H1 (cell line): ENCODE data around the gene ATP7A. TPM values are rescaled to one million over a fixed set of nuclear protein-coding genes. Genes with fewer than 3 reads are reported as not detected.

Source experiments
- CTCF ChIA-PET: fragments of 300-600 bp; sonication (Branson Sonifier 250); formaldehyde crosslinking; loops from one replicate; lab custom pipeline; 2021; ENCODE audit not compliant: partially characterized antibody; lab: Charles Lee
- POLR2A ChIA-PET: fragments of 300-600 bp; sonication (Branson Sonifier 250); formaldehyde crosslinking; loops from one replicate; lab custom pipeline; 2021; ENCODE audit warnings: inconsistent platforms; ENCODE audit not compliant: partially characterized antibody; lab: Charles Lee
- DNase-seq, 2 experiments: peaks; one replicate each; pipeline versions ENCODE4 v3.0.0 to v3.0.0-alpha.2; 2010 to 2022; ENCODE audit warnings: low spot score in 2 of 2, low read depth in 1 of 2, mixed read lengths in 1 of 2
- FAIRE-seq: peaks from 2 replicates; lab custom pipeline; 2011; peaks lifted over from hg19 to GRCh38; lab: Jason Lieb, UNC
- H2AFZ ChIP-seq: 2 replicates; pipeline ENCODE4 v1.8.1; 2012; ENCODE audit warnings: low read length, inconsistent platforms
- H2AK5ac ChIP-seq: 2 replicates; pipeline ENCODE4 v1.6.1; 2013; ENCODE audit warnings: low read depth, low read length
- H2BK120ac ChIP-seq: replicated peaks from 2 replicates; pipeline ENCODE3; 2013; ENCODE audit warnings: low read depth, low read length, inconsistent platforms
- H2BK12ac ChIP-seq: 2 replicates; pipeline ENCODE4 v1.6.1; 2013; ENCODE audit warnings: low read depth, low read length
- H2BK15ac ChIP-seq: 2 replicates; pipeline ENCODE4 v1.6.1; 2013; ENCODE audit warnings: low read length
- H2BK20ac ChIP-seq: 2 replicates; pipeline ENCODE4 v1.6.1; 2013; ENCODE audit warnings: low read length
- H2BK5ac ChIP-seq: 2 replicates; pipeline ENCODE4 v1.6.1; 2013; ENCODE audit warnings: low read depth, low read length
- H3K14ac ChIP-seq: 2 replicates; pipeline ENCODE4 v1.6.1; 2013; ENCODE audit warnings: inconsistent platforms; ENCODE audit not compliant: insufficient read length
- H3K18ac ChIP-seq: 2 replicates; pipeline ENCODE4 v1.6.1; 2013; ENCODE audit warnings: low read length; ENCODE audit errors: extremely low read depth
- H3K23ac ChIP-seq: 2 replicates; pipeline ENCODE4 v1.6.1; 2013; ENCODE audit warnings: inconsistent platforms; ENCODE audit not compliant: insufficient read length
- H3K23me2 ChIP-seq: 2 replicates; pipeline ENCODE4 v1.6.1; 2013; ENCODE audit warnings: low read depth, low read length
- H3K27ac ChIP-seq: 2 replicates; pipeline ENCODE4 v1.6.1; 2011; ENCODE audit warnings: low read depth, low read length, inconsistent platforms
- H3K27me3 ChIP-seq, 4 experiments: replicated peaks in 1 of 4; 1 replicate in 1 of 4; 2 replicates in 3 of 4; pipeline versions ENCODE4 v1.6.1 to v1.8.1; 2011 to 2013; ENCODE audit warnings: low read length in 3 of 4, mild to moderate bottlenecking in 3 of 4, inconsistent platforms in 2 of 4, mixed read lengths in 2 of 4, moderate library complexity in 1 of 4; ENCODE audit not compliant: control insufficient read depth in 3 of 4, insufficient read depth in 3 of 4; ENCODE audit errors: extremely low read depth in 1 of 4
- H3K36me3 ChIP-seq, 4 experiments: 2 replicates each; pipeline versions ENCODE4 v1.6.1 to v1.8.1; 2011 to 2013; ENCODE audit warnings: mild to moderate bottlenecking in 4 of 4, low read length in 3 of 4, moderate library complexity in 2 of 4, control low read depth in 1 of 4, inconsistent platforms in 1 of 4; ENCODE audit not compliant: insufficient read depth in 4 of 4, control insufficient read depth in 2 of 4
- H3K4ac ChIP-seq: replicated peaks from 2 replicates; pipeline ENCODE3; 2013; ENCODE audit warnings: low read length, low read depth, mixed read lengths, inconsistent platforms; ENCODE audit not compliant: insufficient read length
- H3K4me1 ChIP-seq, 4 experiments: replicated peaks in 1 of 4; 1 replicate in 1 of 4; 2 replicates in 3 of 4; pipeline versions ENCODE4 v1.6.1 to v1.8.1; 2011 to 2013; ENCODE audit warnings: low read length in 3 of 4, inconsistent platforms in 2 of 4, mixed read lengths in 1 of 4; ENCODE audit not compliant: insufficient read depth in 4 of 4, control insufficient read depth in 3 of 4
- H3K4me2 ChIP-seq, 2 experiments: 2 replicates each; pipeline versions ENCODE4 v1.6.1 to v1.8.1; 2011 to 2013; ENCODE audit warnings: low read depth in 2 of 2, low read length in 2 of 2, control low read depth in 1 of 2, inconsistent platforms in 1 of 2, mild to moderate bottlenecking in 1 of 2; ENCODE audit not compliant: insufficient read depth in 1 of 2
- H3K4me3 ChIP-seq, 4 experiments: fragments of 200-600, 300-600 bp in 1 of 4; sonication (generic), shearing (Covaris generic), sonication (Bioruptor Twin) in 1 of 4; 2 replicates each; pipeline versions ENCODE4 v1.5.1 to v1.8.1; 2011 to 2016; ENCODE audit warnings: low read length in 4 of 4, low read depth in 3 of 4, control low read depth in 2 of 4, inconsistent platforms in 2 of 4, mild to moderate bottlenecking in 2 of 4, mixed read lengths in 1 of 4, moderate library complexity in 1 of 4; ENCODE audit not compliant: insufficient read depth in 2 of 4; ENCODE audit errors: extremely low read depth in 1 of 4
- H3K56ac ChIP-seq: replicated peaks from 2 replicates; pipeline ENCODE3; 2013; ENCODE audit warnings: low read depth, mild to moderate bottlenecking, mixed read lengths, low read length, inconsistent platforms; ENCODE audit not compliant: insufficient read length
- H3K79me1 ChIP-seq: 2 replicates; pipeline ENCODE4 v1.6.1; 2013; ENCODE audit warnings: low read depth, low read length, control low read depth
- H3K79me2 ChIP-seq, 2 experiments: 2 replicates each; pipeline versions ENCODE4 v1.6.1 to v1.8.1; 2012 to 2013; ENCODE audit warnings: low read length in 2 of 2, mild to moderate bottlenecking in 2 of 2, inconsistent platforms in 1 of 2; ENCODE audit not compliant: insufficient read depth in 2 of 2, control insufficient read depth in 1 of 2
- H3K9ac ChIP-seq, 4 experiments: replicated peaks in 1 of 4; 1 replicate in 1 of 4; 2 replicates in 3 of 4; pipeline versions ENCODE4 v1.6.1 to v1.8.1; 2011 to 2013; ENCODE audit warnings: low read depth in 3 of 4, low read length in 3 of 4, control low read depth in 2 of 4, mild to moderate bottlenecking in 2 of 4, moderate library complexity in 2 of 4, inconsistent platforms in 1 of 4; ENCODE audit errors: extremely low read depth in 1 of 4
- H3K9me3 ChIP-seq, 2 experiments: 2 replicates each; pipeline versions ENCODE4 v1.6.1 to v1.8.1; 2012 to 2013; ENCODE audit warnings: mild to moderate bottlenecking in 2 of 2, moderate library complexity in 2 of 2, control low read depth in 1 of 2, inconsistent platforms in 1 of 2, low read depth in 1 of 2, low read length in 1 of 2, mixed read lengths in 1 of 2; ENCODE audit not compliant: insufficient read depth in 2 of 2
- H4K20me1 ChIP-seq, 2 experiments: replicated peaks in 1 of 2; 2 replicates each; pipeline versions ENCODE3 to v1.8.1; 2011 to 2013; ENCODE audit warnings: inconsistent platforms in 2 of 2, low read length in 2 of 2, mild to moderate bottlenecking in 1 of 2; ENCODE audit not compliant: insufficient read depth in 2 of 2, control insufficient read depth in 1 of 2
- H4K5ac ChIP-seq: 2 replicates; pipeline ENCODE4 v1.6.1; 2013; ENCODE audit warnings: low read length, low read depth, mixed read lengths, inconsistent platforms; ENCODE audit not compliant: insufficient read length
- H4K8ac ChIP-seq: 2 replicates; pipeline ENCODE4 v1.8.0; 2013; ENCODE audit warnings: mild to moderate bottlenecking, moderate library complexity, low read length, inconsistent platforms; ENCODE audit not compliant: insufficient read depth; ENCODE audit errors: extremely low read depth
- H4K91ac ChIP-seq: replicated peaks from 2 replicates; pipeline ENCODE3; 2013; ENCODE audit warnings: low read length, mixed read lengths, inconsistent platforms; ENCODE audit not compliant: insufficient read length
- CHD2 ChIP-seq: IDR thresholded peaks from 2 replicates; pipeline ENCODE4 v1.6.1; 2012; ENCODE audit warnings: low read length, improper control_type of control experiment
- KDM4A ChIP-seq: IDR thresholded peaks from one replicate; pipeline ENCODE4 v1.7.1; 2012; ENCODE audit warnings: low read depth, mild to moderate bottlenecking, moderate library complexity, low read length, inconsistent platforms; ENCODE audit not compliant: severe bottlenecking
- NRF1 ChIP-seq: IDR thresholded peaks from 2 replicates; pipeline ENCODE4 v1.6.1; 2011; ENCODE audit warnings: mild to moderate bottlenecking, low read depth, low read length, improper control_type of control experiment
- PHF8 ChIP-seq: fragments of 200-600 bp; sonication (generic); conservative IDR thresholded peaks from 2 replicates; pipeline ENCODE4 v1.7.1; 2012; ENCODE audit warnings: low read depth, mild to moderate bottlenecking, inconsistent platforms, low read length, moderate library complexity
- RXRA ChIP-seq: IDR thresholded peaks from 2 replicates; pipeline ENCODE4 v1.6.1; 2011; ENCODE audit warnings: low read depth, mild to moderate bottlenecking, low read length, moderate library complexity; ENCODE audit not compliant: insufficient read depth
- SRF ChIP-seq: IDR thresholded peaks from 2 replicates; pipeline ENCODE4 v1.6.1; 2011; ENCODE audit warnings: mild to moderate bottlenecking, low read depth, low read length, moderate library complexity
- TEAD4 ChIP-seq: IDR thresholded peaks from 2 replicates; pipeline ENCODE4 v1.6.1; 2012; ENCODE audit warnings: low read depth, low read length, inconsistent platforms, mixed read lengths
- WGBS, 2 experiments: shearing (Covaris generic) in 1 of 2; methylation state at CpG; one replicate each; pipeline versions ENCODE4 v1.1.6 to v1.1.7; 2013 to 2015; ENCODE audit warnings: low lambda C conversion rate in 2 of 2, mixed read lengths in 2 of 2, inconsistent platforms in 1 of 2, low coverage in 1 of 2, missing lambda C conversion rate in 1 of 2; ENCODE audit not compliant: insufficient replicate concordance in 2 of 2, insufficient coverage in 1 of 2, insufficient read length in 1 of 2; ENCODE audit errors: extremely low coverage in 1 of 2, missing lambda C conversion rate in 1 of 2; 5-methylcytosine and 5-hydroxymethylcytosine counted together
- polyA plus RNA-seq, 7 experiments: library from polyadenylated mRNA; depleted of rRNA in 3 of 7; stranded (reverse) in 5 of 7; unstranded in 2 of 7; fragments of >200 nt in 5 of 7; fragments of 200-250 nt in 2 of 7; gene quantifications; 1 replicate in 5 of 7; 2 replicates in 1 of 7; 4 replicates in 1 of 7; pipeline versions ENCODE4 v1.2.1 to v1.2.3, GENCODE V29; 2011 to 2013; ENCODE audit warnings: missing spikeins in 2 of 7, mixed read lengths in 2 of 7
- total RNA-seq: library from RNA; stranded (reverse); fragmentation: NEBNext Ultra II Directional; extraction: Animal tissue kit (Norgen Biotek cat#: 25700); gene quantifications from 2 replicates; pipeline ENCODE4 v1.2.1, GENCODE V29; 2021

The ATP7A gene
- total and polyA plus RNA-seq, 2 of the 8 experiments (the other 6 are each of a cell fraction or from before 2014, with no cell fraction given) = 0.73 to 2.8 TPM

GRCh38 chrX:78046362-78046761, 135.9 kb downstream of the ATP7A start:
- FAIRE-seq (no peak), DNase-seq (no peak)
- no peak overlapping the region for H3K9ac ChIP-seq
- H3K36me3 ChIP-seq = no peaks in the 10 kb centered on the region
- H4K91ac ChIP-seq = no peak overlapping the region
- POLR2A ChIA-PET = no interaction called here
- no peak overlapping the region for H3K27ac ChIP-seq
- H3K4me3 ChIP-seq = no peak overlapping the region
- H4K8ac ChIP-seq = no peak overlapping the region
- no peak overlapping the region for H3K4me2 ChIP-seq
- no peaks in the 10 kb centered on the region for H3K79me1 ChIP-seq
- H2BK12ac ChIP-seq = no peak overlapping the region
- H2BK15ac ChIP-seq = no peak overlapping the region
- H3K18ac ChIP-seq = no peak overlapping the region
- H2AFZ ChIP-seq = no peak overlapping the region
- no peaks in the 10 kb centered on the region for H3K23me2 ChIP-seq
- no peak overlapping the region for H2BK120ac ChIP-seq
- no peaks in the 10 kb centered on the region for H4K20me1 ChIP-seq
- no peak overlapping the region for H3K56ac ChIP-seq
- H3K27me3 ChIP-seq = no peaks in the 10 kb centered on the region
- H2BK20ac ChIP-seq = no peak overlapping the region
- H3K14ac ChIP-seq = no peak overlapping the region
- no peak overlapping the region for H2AK5ac ChIP-seq
- H2BK5ac ChIP-seq = no peak overlapping the region
- no peaks in the 10 kb centered on the region for H3K9me3 ChIP-seq
- no peak overlapping the region for H3K23ac ChIP-seq
- CTCF ChIA-PET = interaction anchor here (0.8 kb wide), 1 partner anchor 21 kb away, joined by 3 read pairs; no protein-coding TSS in a partner anchor
- 76% methylated on average over 4 of the region's 4 CpGs; no CpG with 5 or more reads in 1 of the 2 experiments for WGBS, 2 experiments
- H3K4me1 ChIP-seq = no peaks in the 10 kb centered on the region; a peak in 3 of 7 replicates
- H3K79me2 ChIP-seq = no peaks in the 10 kb centered on the region
- no peak overlapping the region for H3K4ac ChIP-seq
- H4K5ac ChIP-seq = no peak overlapping the region
- TF ChIP-seq CHD2 (no peak), SRF (no peak), PHF8 (no peak), KDM4A (no peak), NRF1 (no peak), TEAD4 (no peak), RXRA (no peak)
